ELR (cell line): ENCODE measurements around the gene PKNOX2.

Source experiments
- DNase-seq: peaks from one replicate; pipeline ENCODE4 v3.0.0-alpha.2; 2015; ENCODE audit warnings: low read depth

PKNOX2 gene

DNA sequence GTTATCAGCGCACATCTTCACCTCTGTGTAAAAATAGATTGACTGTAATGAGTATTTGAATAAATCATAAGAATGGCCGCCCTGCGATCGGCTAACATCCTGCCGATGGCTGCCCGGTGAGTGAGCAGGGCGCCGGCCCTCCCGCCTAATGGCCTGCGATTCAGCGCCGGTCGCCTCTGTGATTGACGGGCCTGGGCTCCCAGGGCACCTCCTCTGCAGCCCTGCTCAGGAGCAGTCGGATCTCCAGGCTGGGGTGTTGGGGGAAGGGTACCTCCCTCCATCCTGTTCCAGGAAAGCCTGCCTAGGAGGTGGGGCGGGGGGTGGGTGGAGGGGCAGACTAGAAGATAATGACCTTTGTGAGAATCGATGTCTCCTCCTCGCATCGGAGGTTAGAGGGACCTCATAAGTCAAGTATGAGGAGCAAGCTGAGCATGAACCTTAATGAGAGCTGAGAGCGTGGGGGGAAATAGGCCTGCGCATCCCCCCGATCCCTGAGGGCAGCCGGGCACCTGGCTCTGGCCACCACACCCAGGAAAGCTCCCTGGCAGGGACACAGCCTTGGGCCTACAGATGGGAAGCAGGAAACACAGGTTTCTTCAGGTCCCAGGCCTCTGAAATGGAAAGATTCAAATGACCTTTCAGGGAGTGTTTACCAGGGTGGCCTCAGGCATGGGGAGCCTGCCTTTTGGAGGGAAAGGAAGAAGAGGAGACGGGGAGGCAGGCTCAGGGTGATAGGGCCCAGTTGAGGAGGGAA, 71.7 kb downstream of the PKNOX2 start:
- DNase-seq, result no peak

DNA sequence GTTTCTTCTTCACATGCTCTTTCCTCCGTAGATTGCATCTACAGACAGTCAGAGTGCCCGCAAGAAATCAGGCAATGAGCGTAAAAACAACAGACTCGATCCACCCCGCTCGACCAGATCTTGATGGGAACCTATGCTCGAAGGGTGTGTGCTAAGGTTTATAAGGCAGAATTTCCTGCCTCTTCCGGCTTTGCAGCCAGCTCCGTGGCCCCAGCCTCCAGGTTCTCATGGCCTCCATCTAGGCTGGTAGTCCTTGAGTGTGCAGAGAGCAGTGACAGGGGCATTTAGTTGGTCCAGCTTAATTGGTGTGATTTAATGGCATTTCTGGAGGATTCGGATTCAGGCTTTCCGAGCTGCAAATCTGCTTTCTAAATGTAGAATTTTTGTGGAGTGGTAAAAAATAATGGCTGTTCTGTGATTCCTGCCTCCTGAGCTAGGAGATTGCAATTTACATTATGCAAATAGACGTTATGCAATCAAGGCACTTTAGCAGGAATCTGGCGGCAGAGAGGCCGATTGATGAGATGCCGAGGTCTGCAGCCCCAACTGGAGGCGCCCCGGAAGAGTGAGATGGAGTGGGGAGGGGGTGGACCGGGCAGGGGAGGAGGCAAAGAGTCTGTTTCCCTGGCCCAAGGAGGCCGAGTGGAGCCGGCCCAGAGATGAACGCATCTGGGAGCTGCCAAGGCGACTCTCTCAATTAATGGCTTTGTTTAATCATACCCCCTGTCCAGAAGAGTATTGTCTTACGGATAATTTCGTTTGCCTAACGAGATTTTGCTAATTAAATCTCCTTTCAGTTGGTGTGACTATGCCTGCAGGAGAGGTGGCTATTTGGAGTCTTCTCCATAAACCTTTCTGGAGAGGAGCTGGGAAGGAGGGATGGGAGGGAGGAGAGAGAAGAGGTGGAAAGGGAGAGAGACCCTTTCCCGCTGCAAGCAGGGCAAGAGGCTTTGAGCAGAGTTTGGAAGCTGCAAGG, 75.3 kb downstream of the PKNOX2 start:
- DNase-seq, result no peak

DNA sequence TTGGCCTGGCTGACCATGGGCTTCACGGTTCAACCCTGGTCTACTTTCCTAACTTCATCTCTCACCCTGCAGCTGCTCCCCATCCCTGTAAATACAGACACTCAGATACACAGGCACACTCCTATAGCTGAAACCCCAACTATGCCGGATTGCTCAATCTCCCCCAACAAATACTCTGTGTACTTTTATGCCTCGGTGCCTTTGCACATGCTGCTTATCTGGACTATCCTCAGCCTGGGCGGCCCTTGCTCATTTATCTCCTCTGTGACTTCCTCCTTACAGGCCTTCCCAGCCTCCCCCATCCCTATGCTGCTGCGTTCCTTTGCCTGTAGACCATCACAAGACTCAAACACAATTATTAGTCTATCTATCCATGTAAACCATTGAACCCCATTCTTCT, 76.6 kb downstream of the PKNOX2 start:
- DNase-seq, result no peak

DNA sequence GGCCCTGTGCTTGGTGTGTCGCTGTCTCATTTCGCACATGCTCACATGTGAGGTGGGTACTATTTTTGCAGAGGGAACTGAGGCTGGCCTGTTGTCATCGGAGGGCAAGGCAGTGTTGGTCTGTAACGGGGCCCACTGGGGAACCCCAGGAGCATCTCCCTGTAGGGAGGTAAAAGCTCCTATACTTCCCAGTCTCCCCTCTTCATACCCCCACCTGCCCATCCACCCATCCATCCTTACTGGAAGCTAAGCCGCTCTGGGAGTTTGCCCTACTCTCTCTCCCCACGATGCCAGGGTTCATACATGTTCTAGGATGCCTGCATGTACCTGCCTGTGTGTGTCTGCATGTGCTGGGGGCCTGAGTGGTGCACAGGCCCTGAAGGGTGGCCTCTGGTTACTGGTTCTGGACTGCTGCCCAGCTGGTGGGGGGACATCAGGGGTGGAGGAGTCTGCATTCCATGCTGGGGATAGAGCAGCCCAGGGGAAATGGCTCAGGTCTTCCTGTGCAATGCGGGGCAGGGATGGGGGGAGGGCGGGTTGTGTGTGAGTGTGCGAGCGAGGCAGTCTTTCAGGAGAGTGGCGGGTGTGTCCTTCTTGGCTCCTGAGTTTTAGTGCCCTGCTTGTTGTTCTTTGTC, 77.7 kb downstream of the PKNOX2 start:
- DNase-seq, result no peak

DNA sequence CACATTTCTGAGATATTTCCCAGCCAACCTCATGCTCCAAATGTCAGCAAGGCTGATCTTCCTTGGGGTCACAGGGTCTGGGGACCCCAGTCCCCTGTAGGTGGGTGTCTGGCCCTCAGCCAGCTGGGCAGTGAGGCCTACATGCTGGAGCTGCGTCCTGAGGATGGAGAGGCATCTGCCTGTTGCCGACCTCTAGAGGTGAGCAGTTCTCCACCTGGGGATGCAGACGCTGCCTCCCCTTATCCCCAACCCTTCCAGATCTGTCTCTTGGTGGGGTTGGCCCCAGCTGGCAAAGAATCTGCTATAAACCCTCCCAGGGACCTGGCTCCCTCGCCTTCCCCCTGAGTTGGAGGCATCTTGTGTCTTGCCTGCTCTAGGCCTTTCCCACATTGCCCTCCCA, 79.6 kb downstream of the PKNOX2 start:
- DNase-seq, result no peak

DNA sequence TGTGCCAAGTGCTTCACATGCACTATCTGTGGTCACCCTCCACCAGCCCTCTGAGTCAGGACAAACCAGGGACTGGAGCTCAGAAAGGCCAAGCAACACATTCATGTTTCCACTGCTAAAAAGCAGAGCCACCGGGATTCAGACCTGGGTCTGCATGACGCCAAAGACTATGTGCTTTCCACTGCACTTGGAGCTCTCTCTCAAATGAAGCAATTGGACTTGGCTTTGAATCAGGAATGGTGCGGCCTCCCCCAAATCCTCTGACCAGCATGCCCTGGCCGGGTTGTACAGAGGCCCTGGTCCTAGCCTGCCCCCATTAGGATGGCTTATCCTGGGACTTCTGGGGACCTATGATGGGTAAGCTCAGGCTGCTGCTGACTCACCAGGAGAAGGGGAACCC, 80.7 kb downstream of the PKNOX2 start:
- peak; percentile 22 for DNase-seq

DNA sequence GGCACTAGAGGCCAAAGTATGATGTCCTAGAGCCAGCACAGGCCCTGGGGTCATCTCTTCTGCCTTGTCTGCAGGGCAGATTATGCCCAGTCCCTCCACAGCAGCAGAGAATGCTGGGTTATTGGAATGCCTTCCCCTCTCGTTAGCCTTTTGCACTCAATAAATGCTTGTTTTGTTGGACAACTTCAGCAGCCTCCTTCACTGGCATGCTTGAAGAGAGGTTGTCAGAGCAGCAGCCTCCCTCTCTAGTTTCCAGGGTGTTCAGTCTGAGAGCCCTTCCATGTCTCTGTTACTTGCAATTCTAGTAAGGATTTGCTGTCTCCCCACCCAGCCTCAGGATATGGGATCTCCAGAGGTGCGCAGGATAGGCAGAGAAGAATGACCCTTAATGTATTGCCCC, 82.9 kb downstream of the PKNOX2 start:
- DNase-seq, result no peak

DNA sequence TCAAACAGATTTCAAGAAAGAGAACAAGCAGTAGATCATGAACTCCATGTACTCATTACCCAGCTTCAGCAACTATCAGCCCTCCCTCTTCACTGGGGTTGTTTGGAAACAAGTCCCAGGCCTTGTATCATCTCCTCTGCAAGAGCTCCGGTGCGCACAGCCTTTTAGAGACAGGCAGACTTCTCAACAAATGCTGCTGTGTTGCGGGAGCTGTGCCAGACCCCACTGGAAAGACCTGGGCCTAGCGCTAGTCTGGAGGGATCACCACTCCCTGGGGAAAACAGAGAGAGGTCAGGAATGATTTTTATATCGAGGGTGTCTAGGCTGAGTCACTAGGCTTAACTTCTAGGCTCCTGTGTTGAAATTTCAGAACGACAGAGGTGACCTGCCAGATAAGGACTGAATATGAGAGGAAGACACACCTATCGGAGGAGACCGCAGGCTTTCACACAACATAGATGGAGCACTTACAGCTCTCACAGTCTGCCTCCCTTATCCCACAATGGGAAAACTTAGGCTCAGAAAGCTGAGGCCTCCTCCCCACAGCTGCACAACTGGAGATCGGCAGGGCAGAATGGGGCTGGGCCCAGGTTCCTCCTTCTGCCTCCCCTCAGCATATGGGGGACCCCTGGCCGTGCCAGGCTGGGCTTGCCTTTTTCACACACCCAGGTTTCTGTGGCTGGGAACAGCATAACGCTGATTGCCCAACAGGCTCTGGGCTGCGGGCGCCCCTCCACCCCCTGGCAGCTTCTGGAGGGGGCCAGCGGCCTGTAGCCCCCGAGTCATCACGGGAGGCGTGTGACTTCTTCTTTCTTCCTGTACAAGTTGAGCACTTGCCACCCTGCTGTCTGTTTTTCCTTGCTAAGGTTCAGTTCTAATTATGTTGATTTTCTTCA, 86.0 kb downstream of the PKNOX2 start:
- no peak for DNase-seq

DNA sequence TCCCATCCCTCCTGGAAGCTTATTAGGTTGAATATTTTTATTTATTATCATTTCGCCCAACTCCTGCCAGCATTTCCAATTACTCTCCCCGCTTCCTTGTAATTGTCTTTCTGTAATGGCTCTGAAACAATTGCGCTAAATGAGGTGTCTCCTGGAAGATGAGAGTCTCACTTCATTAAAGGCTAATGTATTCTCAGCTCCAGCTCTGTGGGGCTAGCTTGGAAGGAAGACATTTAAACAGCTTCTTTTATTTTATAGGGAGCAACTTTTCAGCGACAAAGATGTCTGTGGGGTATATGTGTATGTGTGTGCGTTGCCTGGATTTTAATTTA, 86.6 kb downstream of the PKNOX2 start:
- DNase-seq, result no peak

DNA sequence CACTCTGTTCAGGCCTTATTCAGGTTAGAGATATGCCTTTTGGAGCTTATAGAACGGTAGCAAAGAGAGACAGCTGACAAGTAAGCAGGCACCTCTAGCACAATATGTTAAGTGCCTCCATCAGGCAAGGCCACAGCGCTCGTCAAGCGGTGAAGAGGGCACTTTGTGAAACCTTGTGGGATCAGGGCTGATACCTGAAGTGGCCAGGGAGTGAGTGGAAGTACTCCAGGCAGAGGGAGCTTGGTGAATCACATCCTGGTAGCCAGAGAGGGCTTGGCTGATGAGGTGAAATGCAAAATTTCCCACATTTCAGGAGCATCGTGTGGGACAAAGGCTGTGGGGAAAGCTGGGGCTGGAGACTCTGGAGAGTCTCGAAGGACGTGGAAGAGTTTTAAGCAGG, 87.4 kb downstream of the PKNOX2 start:
- DNase-seq, result no peak

DNA sequence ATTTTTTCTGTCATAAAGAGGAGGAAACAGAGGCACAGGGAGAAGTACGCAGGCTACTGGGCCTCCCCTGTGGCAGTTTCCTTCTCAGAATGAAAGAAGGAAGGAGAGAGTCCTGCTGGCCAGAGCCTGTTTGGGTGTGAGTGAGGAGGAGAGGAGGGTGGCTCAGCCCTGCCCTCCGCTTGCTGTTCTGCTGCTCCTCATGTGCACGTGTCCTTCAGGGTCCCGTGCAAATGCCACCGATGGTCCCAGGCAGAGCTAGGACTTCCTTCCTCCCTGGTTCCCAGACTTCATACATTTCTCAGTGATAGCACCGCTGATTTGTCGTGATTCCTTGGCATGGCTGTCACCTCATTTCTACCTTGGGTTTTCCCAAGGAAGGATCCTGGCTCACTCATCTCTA, 88.7 kb downstream of the PKNOX2 start:
- no peak for DNase-seq

DNA sequence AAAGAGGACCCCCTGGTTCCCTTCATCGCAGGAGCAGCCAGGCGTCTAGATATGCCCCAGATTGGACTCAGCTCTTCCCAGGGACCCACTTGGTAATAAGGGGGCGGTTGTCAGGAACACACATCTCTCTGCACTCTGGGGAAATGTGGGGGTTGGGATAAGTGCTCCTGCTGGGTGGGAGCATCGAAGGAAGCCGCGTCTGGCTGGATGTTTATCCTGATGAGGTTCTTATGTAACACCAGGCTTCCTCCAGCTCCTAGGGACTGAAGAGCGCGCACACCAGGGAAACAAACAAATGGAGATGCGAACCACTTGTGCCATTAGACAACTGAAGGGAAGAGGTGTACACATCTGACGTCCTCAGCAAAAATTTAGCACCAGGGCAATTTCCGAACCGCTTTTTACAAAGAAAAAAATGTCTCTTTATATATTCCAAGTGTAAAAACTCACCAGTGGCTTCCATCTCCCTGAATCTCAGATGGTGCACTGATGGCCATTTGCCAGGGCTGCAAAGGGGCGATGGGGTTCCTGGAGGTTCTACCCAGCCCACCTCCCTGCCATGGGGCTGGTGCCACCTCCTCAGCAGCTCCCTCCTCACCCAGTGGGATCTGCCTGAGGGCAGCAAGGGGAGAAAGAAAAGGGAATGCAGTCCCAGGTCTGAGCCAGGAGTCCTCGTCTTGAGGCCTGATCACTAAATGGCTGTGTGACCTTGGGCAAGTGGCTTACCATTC, 89.4 kb downstream of the PKNOX2 start:
- DNase-seq, result no peak

DNA sequence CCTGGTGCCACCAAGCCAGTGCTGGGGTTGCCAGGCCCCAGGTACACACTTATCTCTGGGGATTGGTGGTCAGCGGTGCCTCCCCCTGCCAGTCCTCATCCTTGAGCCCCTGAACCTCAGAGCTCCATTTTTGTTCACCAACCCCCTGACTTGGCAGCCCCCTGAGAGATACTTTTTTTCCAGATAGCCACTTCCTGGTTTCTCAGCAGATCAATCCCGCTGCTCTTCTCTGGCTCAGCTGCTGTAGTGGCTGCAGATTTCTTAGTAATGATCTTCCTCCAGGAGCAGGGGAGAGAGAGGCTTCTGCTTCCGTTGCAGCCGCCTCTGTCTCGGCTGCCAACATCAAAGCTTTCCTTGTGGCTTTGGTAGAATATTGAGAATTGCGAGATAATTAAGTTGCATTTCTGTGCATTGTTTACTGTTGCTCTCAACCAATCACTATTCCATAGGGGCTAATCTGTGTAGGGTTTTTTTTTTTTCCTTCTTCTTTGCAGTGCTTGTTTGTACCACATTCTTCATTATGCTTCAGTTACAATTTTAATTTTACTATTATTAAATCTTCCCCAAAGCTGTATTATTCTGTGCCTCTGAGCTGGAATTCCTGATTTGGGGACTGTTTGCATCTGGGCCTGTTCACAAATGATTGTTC, 92.1 kb downstream of the PKNOX2 start:
- no peak for DNase-seq

DNA sequence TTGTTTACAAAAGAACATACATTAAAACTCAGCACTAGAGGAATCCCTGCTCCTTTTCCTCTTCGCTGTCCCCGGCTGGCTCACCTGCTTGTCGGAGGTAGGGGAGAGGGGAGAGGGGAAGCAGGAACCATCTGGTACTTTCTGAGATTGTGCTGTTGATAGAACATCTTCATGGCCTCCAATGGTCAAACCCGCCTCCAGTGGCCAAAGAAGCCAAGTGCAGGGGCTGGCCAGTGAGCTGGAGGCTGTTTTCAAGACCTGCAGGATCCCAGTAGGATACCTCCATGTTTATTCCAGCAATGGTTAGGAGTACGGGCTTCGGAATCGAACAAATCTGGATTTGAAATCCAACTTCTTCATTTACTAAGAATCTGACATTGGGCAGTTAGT, 92.6 kb downstream of the PKNOX2 start:
- peak; percentile 23 for DNase-seq

DNA sequence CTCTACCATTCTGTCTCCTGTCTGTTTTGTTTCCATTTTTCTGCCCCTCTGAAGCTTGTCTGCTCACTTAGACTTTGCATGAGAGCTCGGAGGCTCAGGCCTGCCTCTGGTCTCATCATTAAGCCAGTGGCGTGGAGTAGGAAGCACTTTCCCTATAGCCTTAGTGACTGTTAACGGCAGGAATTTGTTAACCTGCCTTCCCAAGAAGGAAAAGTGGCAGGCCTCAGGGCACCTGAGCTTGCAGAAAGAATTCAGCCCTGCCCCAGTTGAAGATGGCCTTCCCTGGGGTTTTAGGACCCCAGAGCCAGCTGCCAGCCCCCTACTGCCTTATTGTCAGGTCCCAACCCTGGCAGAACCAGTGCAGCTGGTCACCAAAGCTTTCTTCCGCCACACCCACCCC, 93.2 kb downstream of the PKNOX2 start:
- no peak for DNase-seq

DNA sequence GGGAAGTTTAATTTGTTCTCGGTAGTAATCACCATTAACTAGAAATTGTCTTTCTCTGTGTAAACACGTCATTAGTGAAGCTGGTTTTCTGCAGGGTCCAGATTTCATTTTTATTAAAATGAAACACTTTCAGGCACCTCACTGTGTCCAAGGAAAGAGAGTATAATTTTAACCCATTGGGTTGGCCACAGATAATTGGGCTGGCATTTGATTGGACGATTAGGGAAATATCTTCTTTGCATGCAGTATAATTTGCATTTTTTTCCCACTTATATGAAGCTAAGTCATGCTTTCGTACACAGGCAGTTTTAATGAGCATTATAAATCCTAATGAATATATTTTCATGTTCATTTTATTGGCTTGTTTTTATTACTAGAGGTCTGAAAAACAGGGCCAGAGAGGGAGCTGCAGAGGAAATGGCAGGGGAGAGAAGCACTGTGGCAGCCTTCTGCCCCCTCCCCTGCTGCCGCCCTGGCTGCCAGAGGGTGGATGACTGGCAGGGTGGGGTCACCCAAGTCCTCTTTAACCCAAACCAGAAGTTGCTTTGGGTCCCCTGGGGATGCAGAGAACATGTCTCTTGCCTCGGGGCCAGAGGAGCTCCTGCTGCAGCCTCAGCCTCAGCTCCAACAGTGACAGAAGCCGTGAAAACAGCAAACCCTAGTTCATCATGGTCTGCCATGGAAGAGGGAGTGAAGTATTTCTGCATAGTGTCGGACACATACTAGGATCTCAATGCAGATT, 93.9 kb downstream of the PKNOX2 start:
- DNase-seq, result no peak

DNA sequence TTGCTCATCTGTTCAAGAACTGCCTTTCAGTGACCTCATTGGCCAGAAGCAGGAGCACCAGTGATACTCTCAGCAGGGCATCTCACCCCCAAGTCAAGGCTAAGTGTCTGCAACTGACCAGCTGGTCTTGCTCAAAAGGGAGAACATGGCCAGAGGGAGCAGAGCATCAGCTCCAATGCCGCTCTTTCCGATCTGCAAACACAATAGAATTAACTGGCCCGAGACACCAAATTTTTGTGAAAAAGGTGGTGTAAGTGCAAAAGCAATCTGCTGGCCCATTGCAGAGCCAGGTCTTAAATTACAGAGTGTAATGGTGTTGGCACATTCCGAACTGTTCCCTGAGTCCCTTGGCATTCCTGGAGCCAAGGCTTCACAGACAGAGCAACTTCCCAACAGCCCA, 97.0 kb downstream of the PKNOX2 start:
- DNase-seq, result no peak

DNA sequence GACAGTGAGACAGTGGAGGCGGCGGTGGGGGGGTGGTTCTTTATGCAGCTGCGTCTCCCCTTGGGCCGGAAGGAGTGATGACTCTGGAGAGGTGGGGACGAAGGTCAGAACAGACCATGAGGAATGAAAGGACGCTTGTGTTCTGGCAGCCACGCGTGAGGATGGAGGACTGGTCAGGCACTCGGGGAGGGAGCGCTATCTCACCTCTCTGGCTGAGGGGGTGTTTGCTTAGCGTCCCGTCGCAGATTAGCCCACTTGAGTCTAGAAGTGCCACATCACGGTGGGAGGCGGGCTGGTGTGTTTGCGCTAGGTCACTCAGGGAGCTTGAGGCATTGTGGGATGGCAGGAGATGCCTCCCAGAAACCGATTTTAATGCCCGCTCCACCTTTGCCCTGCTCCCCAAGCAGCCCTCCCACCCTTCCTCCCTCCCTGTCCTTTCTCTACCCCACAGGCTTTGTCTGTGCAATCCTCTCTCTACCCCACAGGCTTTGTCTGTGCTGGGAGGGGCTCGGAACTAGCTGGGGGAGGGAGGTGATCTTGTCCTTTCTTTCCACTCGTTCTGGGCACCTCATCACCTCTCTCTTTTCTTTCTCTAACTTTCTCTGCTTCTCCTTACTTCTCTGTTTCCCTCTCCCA, 97.8 kb downstream of the PKNOX2 start:
- DNase-seq, result no peak

DNA sequence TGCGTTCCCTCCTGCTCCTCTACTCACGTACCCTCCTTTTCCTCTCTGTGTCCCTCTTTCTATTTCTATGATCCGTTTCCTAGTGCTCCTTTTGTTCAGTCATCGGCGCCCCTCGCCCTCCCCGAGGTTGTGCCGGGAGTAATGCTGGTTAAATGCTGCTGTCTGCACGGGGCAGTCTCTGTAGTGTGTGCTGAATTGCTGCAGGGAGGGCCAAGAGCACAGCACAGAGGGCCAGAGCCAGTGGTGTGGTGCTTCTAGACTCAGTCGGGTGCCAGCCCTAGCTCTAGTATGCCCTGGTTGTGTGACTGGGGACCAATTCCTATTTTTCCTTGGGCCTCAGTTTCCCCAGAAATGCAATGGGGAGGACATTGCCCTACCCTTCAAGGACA, 98.3 kb downstream of the PKNOX2 start:
- DNase-seq, result no peak
